Loucy (cell line): Measurements from ENCODE around the gene MGMT.

Source experiments
- CTCF ChIP-seq: fragments of 200-600 bp; sonication (generic); conservative IDR thresholded peaks from 2 replicates; pipeline ENCODE4 v1.5.1; 2014; ENCODE audit warnings: mild to moderate bottlenecking, antibody characterized with exemption, low read length
- EZH2phosphoT487 ChIP-seq: fragments of 200-600 bp; IDR thresholded peaks from 2 replicates; pipeline ENCODE4 v1.6.1; 2018; ENCODE audit warnings: antibody characterized with exemption, mild to moderate bottlenecking, moderate library complexity, borderline replicate concordance

GRCh38 chr10:129531195-129531968, 64.3 kb downstream of the MGMT start:
- TF ChIP-seq CTCF = no peak
- TF ChIP-seq EZH2phosphoT487 = no peak
